ENCODE measurements around the gene DUSP10. TPM values are rescaled to one million over a fixed set of nuclear protein-coding genes. Genes with fewer than 3 reads are reported as not detected.
A peak's percentile ranks its signal among the peaks of the same experiment; 100 is the strongest.

DUSP10 gene
- total RNA-seq, 1 donor from 2014 or later: 2.6 TPM

DNA sequence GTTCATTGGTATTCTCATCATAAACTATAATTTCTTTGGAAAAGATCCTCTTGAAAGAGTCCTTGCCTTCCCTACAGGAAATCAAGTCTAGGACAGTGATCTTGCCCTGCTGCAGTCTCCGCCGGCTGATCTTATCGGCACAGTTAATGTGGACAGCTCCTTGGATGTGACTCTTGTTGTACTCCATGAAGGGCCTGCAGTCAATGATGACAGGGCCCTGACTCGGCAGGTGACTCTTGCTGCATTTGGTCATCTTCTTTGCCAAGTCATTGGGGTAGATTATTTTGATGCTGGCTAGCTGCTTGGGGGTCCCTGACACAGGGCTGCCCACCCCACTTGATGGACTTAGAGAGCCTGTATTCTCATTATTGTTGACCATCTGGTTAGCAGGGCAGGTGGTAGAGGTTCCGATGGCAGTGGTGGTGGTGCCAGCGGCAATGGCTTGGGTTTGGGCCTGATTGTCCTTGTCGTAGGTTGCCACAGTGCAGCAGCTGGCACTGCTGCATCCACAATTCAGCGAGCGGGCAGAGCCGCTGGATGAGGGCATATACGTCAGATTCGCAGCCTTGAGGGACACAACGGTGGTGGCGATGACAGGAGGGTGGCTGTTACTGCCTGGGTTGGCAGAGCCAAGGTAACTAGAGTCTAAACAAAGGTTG, 2.7 kb downstream of the DUSP10 start:
- H3K27me3 Mint-ChIP-seq (ENCODE audit: insufficient read depth, low read depth): peaks cover 3% of the 10 kb centered on the region
- no peak overlapping the region for H3K4me3 ChIP-seq
- H3F3A ChIP-seq (ENCODE audit: low read depth): peaks cover 22% of the 10 kb centered on the region
- H3K9ac ChIP-seq: no peak overlapping the region
- DNase-seq (ENCODE audit: low spot score): no peak
- no peak overlapping the region for H3K27ac Mint-ChIP-seq
- H3K4me2 ChIP-seq: no peak overlapping the region
- no peaks in the 10 kb centered on the region for H3K9me3 ChIP-seq (ENCODE audit: low read depth)
- H3K27ac ChIP-seq: no peak overlapping the region
- no peaks in the 10 kb centered on the region for H4K20me1 ChIP-seq (ENCODE audit: low read depth)
- H3K4me1 Mint-ChIP-seq: peaks cover 9% of the 10 kb centered on the region
- H3K36me3 ChIP-seq: no peaks in the 10 kb centered on the region
- no peak overlapping the region for H2AFZ ChIP-seq (replicated peaks)
- no peak for TF ChIP-seq EZH2phosphoT487 (IDR thresholded peaks at IDR 0.05)
- no peak for TF ChIP-seq EZH2 (IDR thresholded peaks at IDR 0.05)
- TF ChIP-seq, protein P1, sequence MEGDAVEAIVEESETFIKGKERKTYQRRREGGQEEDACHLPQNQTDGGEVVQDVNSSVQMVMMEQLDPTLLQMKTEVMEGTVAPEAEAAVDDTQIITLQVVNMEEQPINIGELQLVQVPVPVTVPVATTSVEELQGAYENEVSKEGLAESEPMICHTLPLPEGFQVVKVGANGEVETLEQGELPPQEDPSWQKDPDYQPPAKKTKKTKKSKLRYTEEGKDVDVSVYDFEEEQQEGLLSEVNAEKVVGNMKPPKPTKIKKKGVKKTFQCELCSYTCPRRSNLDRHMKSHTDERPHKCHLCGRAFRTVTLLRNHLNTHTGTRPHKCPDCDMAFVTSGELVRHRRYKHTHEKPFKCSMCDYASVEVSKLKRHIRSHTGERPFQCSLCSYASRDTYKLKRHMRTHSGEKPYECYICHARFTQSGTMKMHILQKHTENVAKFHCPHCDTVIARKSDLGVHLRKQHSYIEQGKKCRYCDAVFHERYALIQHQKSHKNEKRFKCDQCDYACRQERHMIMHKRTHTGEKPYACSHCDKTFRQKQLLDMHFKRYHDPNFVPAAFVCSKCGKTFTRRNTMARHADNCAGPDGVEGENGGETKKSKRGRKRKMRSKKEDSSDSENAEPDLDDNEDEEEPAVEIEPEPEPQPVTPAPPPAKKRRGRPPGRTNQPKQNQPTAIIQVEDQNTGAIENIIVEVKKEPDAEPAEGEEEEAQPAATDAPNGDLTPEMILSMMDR (IDR thresholded peaks at IDR 0.05): no peak
- no peaks in the 10 kb centered on the region for H3K79me2 ChIP-seq (ENCODE audit: low read depth)
- H3K4me3 Mint-ChIP-seq: peak overlapping the region; percentile 60
- H3K36me3 Mint-ChIP-seq: peaks cover 11% of the 10 kb centered on the region
- H3K27me3 ChIP-seq: peaks cover 24% of the 10 kb centered on the region
- H3K4me1 ChIP-seq: peaks cover 5% of the 10 kb centered on the region
- peaks cover 3% of the 10 kb centered on the region for H3K9me3 Mint-ChIP-seq

DNA sequence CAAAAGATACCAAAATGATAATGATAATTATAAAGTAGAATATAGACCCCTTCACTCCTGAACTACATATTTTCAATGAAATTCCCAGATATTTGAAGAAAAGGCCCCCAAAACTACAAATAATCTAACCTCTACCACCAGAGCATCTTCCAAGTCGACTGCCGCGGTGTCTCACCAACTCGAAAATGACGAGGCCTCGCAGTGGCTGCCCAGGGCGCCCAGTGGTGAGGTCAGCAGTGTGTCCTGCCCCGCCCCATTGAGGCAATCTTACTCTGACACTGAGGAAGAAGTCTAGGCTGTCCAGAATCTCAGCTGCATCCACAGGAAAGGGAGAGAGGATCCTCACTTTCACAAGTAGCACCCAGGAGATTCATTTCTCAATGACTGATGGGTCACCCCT, 5.2 kb downstream of the DUSP10 start:
- H3K4me1 Mint-ChIP-seq: no peaks in the 10 kb centered on the region
- no peak overlapping the region for H3K27ac Mint-ChIP-seq
- no peaks in the 10 kb centered on the region for H3K79me2 ChIP-seq (ENCODE audit: low read depth)
- H3K27ac ChIP-seq: no peak overlapping the region
- H3K27me3 ChIP-seq: peaks cover 19% of the 10 kb centered on the region
- H3K4me1 ChIP-seq: no peaks in the 10 kb centered on the region
- H2AFZ ChIP-seq (replicated peaks): no peak overlapping the region
- peaks cover 11% of the 10 kb centered on the region for H3K36me3 Mint-ChIP-seq
- TF ChIP-seq EZH2 (IDR thresholded peaks at IDR 0.05) (no peak), EZH2phosphoT487 (IDR thresholded peaks at IDR 0.05) (no peak)
- TF ChIP-seq, protein P1 (IDR thresholded peaks at IDR 0.05): no peak
- H3K9ac ChIP-seq: no peak overlapping the region
- H3K4me2 ChIP-seq: no peak overlapping the region
- H3K9me3 ChIP-seq (ENCODE audit: low read depth): no peaks in the 10 kb centered on the region
- peaks cover 3% of the 10 kb centered on the region for H3K9me3 Mint-ChIP-seq
- H4K20me1 ChIP-seq (ENCODE audit: low read depth): no peaks in the 10 kb centered on the region
- DNase-seq (ENCODE audit: low spot score): no peak
- H3K36me3 ChIP-seq: no peaks in the 10 kb centered on the region
- H3K27me3 Mint-ChIP-seq (ENCODE audit: insufficient read depth, low read depth): peaks cover 3% of the 10 kb centered on the region
- peaks cover 2% of the 10 kb centered on the region for H3F3A ChIP-seq (ENCODE audit: low read depth)
- no peak overlapping the region for H3K4me3 Mint-ChIP-seq
- H3K4me3 ChIP-seq: no peak overlapping the region

DNA sequence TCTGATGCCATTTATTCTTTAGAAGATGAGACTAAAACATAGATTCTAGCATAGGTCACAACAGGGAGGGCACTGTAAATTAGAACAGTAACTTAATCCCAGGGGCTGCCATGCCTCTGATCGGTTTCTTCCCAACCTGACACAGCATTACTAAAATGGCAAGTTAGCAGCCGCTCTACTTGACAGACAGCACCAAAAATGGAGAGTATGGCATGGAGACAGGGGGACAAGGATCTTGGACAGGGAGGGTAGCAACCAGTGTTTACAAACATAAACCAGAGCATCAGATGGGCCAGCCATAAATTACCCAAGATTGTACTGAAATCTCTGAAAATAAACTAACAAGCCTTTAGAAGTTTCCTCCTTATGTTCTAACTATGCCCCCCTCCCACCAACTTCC, 5.9 kb downstream of the DUSP10 start:
- H3K27me3 ChIP-seq: peaks cover 14% of the 10 kb centered on the region
- H3K9me3 ChIP-seq (ENCODE audit: low read depth): no peaks in the 10 kb centered on the region
- no peak overlapping the region for H3K27ac ChIP-seq
- TF ChIP-seq EZH2 (IDR thresholded peaks at IDR 0.05): no peak
- TF ChIP-seq, protein P1 (IDR thresholded peaks at IDR 0.05): no peak
- TF ChIP-seq EZH2phosphoT487 (IDR thresholded peaks at IDR 0.05): no peak
- no peaks in the 10 kb centered on the region for H3F3A ChIP-seq (ENCODE audit: low read depth)
- Mint-ChIP-seq H3K27ac (no peak overlapping the region), H3K36me3 (peaks cover 11% of the 10 kb centered on the region), H3K27me3 (ENCODE audit: insufficient read depth, low read depth) (peaks cover 3% of the 10 kb centered on the region), H3K4me1 (no peaks in the 10 kb centered on the region), H3K9me3 (peaks cover 3% of the 10 kb centered on the region), H3K4me3 (no peak overlapping the region)
- H3K79me2 ChIP-seq (ENCODE audit: low read depth): no peaks in the 10 kb centered on the region
- no peak overlapping the region for H2AFZ ChIP-seq (replicated peaks)
- no peaks in the 10 kb centered on the region for H4K20me1 ChIP-seq (ENCODE audit: low read depth)
- no peaks in the 10 kb centered on the region for H3K4me1 ChIP-seq
- no peak overlapping the region for H3K4me3 ChIP-seq
- no peak overlapping the region for H3K4me2 ChIP-seq
- no peak overlapping the region for H3K9ac ChIP-seq
- DNase-seq (ENCODE audit: low spot score): no peak
- H3K36me3 ChIP-seq: no peaks in the 10 kb centered on the region

Data from neural progenitor cell (in vitro differentiated cells).